Testis (tissue), 2 donors: ENCODE data around the gene FXYD7.

Source experiments
- POLR2A ChIP-seq: fragments of 450-650 bp; IDR thresholded peaks from one replicate; pipeline ENCODE4 v1.6.1; 2017; ENCODE audit warnings: antibody characterized with exemption, mild to moderate bottlenecking, moderate library complexity
- TF ChIP-seq, protein P1 (sequence below), 3 experiments: fragments of 450-650 bp in 2 of 3; fragments of 200-600 bp in 1 of 3; sonication (generic) in 1 of 3; IDR thresholded peaks; one replicate each; pipeline ENCODE4 v1.5.1; 2016 to 2019; ENCODE audit warnings: antibody characterized with exemption in 3 of 3, mild to moderate bottlenecking in 2 of 3, moderate library complexity in 1 of 3

DNA sequence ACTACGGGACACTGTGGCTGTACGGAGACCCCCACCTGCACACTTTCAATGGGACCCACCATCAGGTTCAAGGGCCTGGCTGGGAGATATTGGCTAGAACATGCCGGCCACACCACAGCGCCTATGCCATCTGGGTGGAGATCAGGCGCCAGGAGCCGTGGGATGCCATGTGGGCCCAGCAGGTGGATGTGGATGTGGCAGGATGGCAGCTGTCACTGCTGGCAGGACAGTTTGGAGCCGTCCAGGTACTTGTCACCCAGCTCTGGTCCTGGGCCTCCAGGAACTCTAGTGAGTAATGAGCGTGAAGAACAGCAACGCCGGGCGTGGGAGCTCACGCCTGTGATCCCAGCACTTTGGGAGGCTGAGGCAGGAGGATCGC, 43.2 kb upstream of the FXYD7 start:
- TF ChIP-seq, protein P1, sequence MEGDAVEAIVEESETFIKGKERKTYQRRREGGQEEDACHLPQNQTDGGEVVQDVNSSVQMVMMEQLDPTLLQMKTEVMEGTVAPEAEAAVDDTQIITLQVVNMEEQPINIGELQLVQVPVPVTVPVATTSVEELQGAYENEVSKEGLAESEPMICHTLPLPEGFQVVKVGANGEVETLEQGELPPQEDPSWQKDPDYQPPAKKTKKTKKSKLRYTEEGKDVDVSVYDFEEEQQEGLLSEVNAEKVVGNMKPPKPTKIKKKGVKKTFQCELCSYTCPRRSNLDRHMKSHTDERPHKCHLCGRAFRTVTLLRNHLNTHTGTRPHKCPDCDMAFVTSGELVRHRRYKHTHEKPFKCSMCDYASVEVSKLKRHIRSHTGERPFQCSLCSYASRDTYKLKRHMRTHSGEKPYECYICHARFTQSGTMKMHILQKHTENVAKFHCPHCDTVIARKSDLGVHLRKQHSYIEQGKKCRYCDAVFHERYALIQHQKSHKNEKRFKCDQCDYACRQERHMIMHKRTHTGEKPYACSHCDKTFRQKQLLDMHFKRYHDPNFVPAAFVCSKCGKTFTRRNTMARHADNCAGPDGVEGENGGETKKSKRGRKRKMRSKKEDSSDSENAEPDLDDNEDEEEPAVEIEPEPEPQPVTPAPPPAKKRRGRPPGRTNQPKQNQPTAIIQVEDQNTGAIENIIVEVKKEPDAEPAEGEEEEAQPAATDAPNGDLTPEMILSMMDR (IDR thresholded peaks at IDR 0.05) = no peak
- TF ChIP-seq POLR2A = no peak
